ENCODE data around the gene AUNIP. TPM values are rescaled to one million over a fixed set of nuclear protein-coding genes. Genes with fewer than 3 reads are reported as not detected.

Gene AUNIP
- total and polyA plus RNA-seq, 2 experiments from 2014 or later, result 20.9 to 21.9 TPM

DNA sequence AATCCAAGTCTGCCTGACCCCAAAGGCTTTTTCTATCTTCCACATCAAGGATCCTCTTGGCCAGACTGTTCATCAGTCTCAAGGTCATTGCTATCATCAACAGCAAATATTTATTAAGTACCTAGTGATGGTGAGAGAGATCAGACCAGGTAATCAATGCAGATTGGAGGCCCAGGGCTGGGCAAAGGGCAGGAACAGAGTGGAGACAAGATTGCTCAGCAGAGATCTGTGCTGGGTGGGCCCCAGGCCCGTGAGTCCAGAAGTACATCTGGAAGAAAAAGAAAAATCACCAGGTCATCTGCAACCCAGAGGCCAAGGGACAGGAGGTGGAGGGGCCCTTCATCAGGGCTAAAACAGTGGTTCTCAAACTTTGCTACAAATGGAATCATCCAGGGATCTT, 26.3 kb upstream of the AUNIP start:
- H3K27me3 ChIP-seq (ENCODE audit: insufficient read depth), result no peaks in the 10 kb centered on the region
- Mint-ChIP-seq H3K36me3 (ENCODE audit: low read depth) (no peaks in the 10 kb centered on the region), H3K4me3 (no peak overlapping the region), H3K27me3 (ENCODE audit: insufficient read depth, low read depth, poor library complexity) (peaks cover 2% of the 10 kb centered on the region), H3K9me3 (no peaks in the 10 kb centered on the region), H3K27ac (no peak overlapping the region), H3K4me1 (peaks cover 11% of the 10 kb centered on the region; the same call in 1 of the 3 replicates)
- H3F3A ChIP-seq (replicated peaks; ENCODE audit: low read depth), result no peaks in the 10 kb centered on the region
- H3K4me3 ChIP-seq, result no peak overlapping the region
- no peaks in the 10 kb centered on the region for H3K36me3 ChIP-seq (ENCODE audit: insufficient read depth)
- 0 out of 2 replicates have a peak, but pooled peaks cover 7% of the 10 kb centered on the region for H3K4me1 ChIP-seq (ENCODE audit: insufficient read depth)
- no peak for TF ChIP-seq JUNB (IDR thresholded peaks at IDR 0.05; ENCODE audit: unreplicated experiment)
- TF ChIP-seq ZNF114 (CRISPR knock-in tag; IDR thresholded peaks at IDR 0.05), result no peak
- no peak for TF ChIP-seq CREB1 (CRISPR knock-in tag; IDR thresholded peaks at IDR 0.05; ENCODE audit: low read depth)
- TF ChIP-seq, protein P1, sequence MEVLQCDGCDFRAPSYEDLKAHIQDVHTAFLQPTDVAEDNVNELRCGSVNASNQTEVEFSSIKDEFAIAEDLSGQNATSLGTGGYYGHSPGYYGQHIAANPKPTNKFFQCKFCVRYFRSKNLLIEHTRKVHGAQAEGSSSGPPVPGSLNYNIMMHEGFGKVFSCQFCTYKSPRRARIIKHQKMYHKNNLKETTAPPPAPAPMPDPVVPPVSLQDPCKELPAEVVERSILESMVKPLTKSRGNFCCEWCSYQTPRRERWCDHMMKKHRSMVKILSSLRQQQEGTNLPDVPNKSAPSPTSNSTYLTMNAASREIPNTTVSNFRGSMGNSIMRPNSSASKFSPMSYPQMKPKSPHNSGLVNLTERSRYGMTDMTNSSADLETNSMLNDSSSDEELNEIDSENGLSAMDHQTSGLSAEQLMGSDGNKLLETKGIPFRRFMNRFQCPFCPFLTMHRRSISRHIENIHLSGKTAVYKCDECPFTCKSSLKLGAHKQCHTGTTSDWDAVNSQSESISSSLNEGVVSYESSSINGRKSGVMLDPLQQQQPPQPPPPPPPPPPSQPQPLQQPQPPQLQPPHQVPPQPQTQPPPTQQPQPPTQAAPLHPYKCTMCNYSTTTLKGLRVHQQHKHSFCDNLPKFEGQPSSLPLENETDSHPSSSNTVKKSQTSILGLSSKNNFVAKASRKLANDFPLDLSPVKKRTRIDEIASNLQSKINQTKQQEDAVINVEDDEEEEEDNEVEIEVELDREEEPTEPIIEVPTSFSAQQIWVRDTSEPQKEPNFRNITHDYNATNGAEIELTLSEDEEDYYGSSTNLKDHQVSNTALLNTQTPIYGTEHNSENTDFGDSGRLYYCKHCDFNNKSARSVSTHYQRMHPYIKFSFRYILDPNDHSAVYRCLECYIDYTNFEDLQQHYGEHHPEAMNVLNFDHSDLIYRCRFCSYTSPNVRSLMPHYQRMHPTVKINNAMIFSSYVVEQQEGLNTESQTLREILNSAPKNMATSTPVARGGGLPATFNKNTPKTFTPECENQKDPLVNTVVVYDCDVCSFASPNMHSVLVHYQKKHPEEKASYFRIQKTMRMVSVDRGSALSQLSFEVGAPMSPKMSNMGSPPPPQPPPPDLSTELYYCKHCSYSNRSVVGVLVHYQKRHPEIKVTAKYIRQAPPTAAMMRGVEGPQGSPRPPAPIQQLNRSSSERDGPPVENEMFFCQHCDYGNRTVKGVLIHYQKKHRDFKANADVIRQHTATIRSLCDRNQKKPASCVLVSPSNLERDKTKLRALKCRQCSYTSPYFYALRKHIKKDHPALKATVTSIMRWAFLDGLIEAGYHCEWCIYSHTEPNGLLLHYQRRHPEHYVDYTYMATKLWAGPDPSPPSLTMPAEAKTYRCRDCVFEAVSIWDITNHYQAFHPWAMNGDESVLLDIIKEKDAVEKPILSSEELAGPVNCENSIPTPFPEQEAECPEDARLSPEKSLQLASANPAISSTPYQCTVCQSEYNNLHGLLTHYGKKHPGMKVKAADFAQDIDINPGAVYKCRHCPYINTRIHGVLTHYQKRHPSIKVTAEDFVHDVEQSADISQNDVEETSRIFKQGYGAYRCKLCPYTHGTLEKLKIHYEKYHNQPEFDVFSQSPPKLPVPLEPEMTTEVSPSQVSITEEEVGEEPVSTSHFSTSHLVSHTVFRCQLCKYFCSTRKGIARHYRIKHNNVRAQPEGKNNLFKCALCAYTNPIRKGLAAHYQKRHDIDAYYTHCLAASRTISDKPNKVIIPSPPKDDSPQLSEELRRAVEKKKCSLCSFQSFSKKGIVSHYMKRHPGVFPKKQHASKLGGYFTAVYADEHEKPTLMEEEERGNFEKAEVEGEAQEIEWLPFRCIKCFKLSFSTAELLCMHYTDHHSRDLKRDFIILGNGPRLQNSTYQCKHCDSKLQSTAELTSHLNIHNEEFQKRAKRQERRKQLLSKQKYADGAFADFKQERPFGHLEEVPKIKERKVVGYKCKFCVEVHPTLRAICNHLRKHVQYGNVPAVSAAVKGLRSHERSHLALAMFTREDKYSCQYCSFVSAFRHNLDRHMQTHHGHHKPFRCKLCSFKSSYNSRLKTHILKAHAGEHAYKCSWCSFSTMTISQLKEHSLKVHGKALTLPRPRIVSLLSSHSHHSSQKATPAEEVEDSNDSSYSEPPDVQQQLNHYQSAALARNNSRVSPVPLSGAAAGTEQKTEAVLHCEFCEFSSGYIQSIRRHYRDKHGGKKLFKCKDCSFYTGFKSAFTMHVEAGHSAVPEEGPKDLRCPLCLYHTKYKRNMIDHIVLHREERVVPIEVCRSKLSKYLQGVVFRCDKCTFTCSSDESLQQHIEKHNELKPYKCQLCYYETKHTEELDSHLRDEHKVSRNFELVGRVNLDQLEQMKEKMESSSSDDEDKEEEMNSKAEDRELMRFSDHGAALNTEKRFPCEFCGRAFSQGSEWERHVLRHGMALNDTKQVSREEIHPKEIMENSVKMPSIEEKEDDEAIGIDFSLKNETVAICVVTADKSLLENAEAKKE (CRISPR knock-in tag; IDR thresholded peaks at IDR 0.05), result no peak
- TF ChIP-seq ZNF331 (CRISPR knock-in tag; IDR thresholded peaks at IDR 0.05; ENCODE audit: low read depth), result no peak
- TF ChIP-seq, protein P2, sequence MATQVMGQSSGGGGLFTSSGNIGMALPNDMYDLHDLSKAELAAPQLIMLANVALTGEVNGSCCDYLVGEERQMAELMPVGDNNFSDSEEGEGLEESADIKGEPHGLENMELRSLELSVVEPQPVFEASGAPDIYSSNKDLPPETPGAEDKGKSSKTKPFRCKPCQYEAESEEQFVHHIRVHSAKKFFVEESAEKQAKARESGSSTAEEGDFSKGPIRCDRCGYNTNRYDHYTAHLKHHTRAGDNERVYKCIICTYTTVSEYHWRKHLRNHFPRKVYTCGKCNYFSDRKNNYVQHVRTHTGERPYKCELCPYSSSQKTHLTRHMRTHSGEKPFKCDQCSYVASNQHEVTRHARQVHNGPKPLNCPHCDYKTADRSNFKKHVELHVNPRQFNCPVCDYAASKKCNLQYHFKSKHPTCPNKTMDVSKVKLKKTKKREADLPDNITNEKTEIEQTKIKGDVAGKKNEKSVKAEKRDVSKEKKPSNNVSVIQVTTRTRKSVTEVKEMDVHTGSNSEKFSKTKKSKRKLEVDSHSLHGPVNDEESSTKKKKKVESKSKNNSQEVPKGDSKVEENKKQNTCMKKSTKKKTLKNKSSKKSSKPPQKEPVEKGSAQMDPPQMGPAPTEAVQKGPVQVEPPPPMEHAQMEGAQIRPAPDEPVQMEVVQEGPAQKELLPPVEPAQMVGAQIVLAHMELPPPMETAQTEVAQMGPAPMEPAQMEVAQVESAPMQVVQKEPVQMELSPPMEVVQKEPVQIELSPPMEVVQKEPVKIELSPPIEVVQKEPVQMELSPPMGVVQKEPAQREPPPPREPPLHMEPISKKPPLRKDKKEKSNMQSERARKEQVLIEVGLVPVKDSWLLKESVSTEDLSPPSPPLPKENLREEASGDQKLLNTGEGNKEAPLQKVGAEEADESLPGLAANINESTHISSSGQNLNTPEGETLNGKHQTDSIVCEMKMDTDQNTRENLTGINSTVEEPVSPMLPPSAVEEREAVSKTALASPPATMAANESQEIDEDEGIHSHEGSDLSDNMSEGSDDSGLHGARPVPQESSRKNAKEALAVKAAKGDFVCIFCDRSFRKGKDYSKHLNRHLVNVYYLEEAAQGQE (IDR thresholded peaks at IDR 0.05; ENCODE audit: unreplicated experiment), result no peak
- TF ChIP-seq EZH2phosphoT487 (IDR thresholded peaks at IDR 0.05; ENCODE audit: unreplicated experiment), result no peak
- TF ChIP-seq NANOG (IDR thresholded peaks at IDR 0.05; ENCODE audit: borderline replicate concordance), result no peak
- no peak for TF ChIP-seq POLR2AphosphoS5 (IDR thresholded peaks at IDR 0.05; ENCODE audit: low read depth)
- TF ChIP-seq, protein P3, sequence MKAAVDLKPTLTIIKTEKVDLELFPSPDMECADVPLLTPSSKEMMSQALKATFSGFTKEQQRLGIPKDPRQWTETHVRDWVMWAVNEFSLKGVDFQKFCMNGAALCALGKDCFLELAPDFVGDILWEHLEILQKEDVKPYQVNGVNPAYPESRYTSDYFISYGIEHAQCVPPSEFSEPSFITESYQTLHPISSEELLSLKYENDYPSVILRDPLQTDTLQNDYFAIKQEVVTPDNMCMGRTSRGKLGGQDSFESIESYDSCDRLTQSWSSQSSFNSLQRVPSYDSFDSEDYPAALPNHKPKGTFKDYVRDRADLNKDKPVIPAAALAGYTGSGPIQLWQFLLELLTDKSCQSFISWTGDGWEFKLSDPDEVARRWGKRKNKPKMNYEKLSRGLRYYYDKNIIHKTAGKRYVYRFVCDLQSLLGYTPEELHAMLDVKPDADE (IDR thresholded peaks at IDR 0.05), result no peak
- TF ChIP-seq EZH2 (IDR thresholded peaks at IDR 0.05; ENCODE audit: low read depth, unreplicated experiment), result no peak
- TF ChIP-seq STAT1 (IDR thresholded peaks at IDR 0.05; ENCODE audit: unreplicated experiment), result no peak
- TF ChIP-seq, protein P4, sequence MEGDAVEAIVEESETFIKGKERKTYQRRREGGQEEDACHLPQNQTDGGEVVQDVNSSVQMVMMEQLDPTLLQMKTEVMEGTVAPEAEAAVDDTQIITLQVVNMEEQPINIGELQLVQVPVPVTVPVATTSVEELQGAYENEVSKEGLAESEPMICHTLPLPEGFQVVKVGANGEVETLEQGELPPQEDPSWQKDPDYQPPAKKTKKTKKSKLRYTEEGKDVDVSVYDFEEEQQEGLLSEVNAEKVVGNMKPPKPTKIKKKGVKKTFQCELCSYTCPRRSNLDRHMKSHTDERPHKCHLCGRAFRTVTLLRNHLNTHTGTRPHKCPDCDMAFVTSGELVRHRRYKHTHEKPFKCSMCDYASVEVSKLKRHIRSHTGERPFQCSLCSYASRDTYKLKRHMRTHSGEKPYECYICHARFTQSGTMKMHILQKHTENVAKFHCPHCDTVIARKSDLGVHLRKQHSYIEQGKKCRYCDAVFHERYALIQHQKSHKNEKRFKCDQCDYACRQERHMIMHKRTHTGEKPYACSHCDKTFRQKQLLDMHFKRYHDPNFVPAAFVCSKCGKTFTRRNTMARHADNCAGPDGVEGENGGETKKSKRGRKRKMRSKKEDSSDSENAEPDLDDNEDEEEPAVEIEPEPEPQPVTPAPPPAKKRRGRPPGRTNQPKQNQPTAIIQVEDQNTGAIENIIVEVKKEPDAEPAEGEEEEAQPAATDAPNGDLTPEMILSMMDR (conservative IDR thresholded peaks at IDR 0.05; ENCODE audit: low read depth in 2 of 2), result no peak
- H3K79me2 ChIP-seq (replicated peaks; ENCODE audit: insufficient read depth), result no peaks in the 10 kb centered on the region
- no peaks in the 10 kb centered on the region for H4K20me1 ChIP-seq (replicated peaks; ENCODE audit: insufficient read depth)
- H2AFZ ChIP-seq, result no peak overlapping the region
- no peak overlapping the region for H3K27ac ChIP-seq (ENCODE audit: low read depth)
- no peaks in the 10 kb centered on the region for H3K9me2 ChIP-seq (ENCODE audit: insufficient read depth)
- ATAC-seq, result no peak
- H3K4me2 ChIP-seq, result no peak overlapping the region
- no peak for DNase-seq (ENCODE audit: low spot score)

Data from GM23338 (cell line).